ENCODE results near the gene MBNL2. TPM values are rescaled to one million over a fixed set of nuclear protein-coding genes. Genes with fewer than 3 reads are reported as not detected.
A peak's percentile ranks its signal among the peaks of the same experiment; 100 is the strongest.

The MBNL2 gene
- total and polyA plus RNA-seq, 2 of the 13 experiments (the other 11 are each of a cell fraction or from before 2014, with no cell fraction given) = 30.8 to 59.0 TPM

- DNase-seq (ENCODE audit: low spot score) (no peak), FAIRE-seq (no peak), ATAC-seq (no peak)
- Histone ChIP-seq H3K9me3 (ENCODE audit: low read length) (no peaks in the 10 kb centered on the region), H3K36me3 (replicated peaks in 1 of 2; ENCODE audit: control insufficient read depth in 1 of 2, insufficient read depth in 2 of 2, low read length in 2 of 2) (peaks cover 3 to 30% of the 10 kb centered on the region in 2 experiments), H3K4me3 (replicated peaks in 1 of 3; ENCODE audit: insufficient read depth in 1 of 3, low read depth in 2 of 3, low read length in 3 of 3) (no peak overlapping the region), H2AFZ (ENCODE audit: low read length) (no peak overlapping the region), H3K9ac (ENCODE audit: insufficient read depth, low read depth, low read length) (no peak overlapping the region), H3K27ac (ENCODE audit: extremely low read length, insufficient read depth, low read length) (no peak overlapping the region), H3K79me2 (ENCODE audit: insufficient read depth, low read length) (peaks cover 97% of the 10 kb centered on the region), H3K4me1 (ENCODE audit: insufficient read depth, low read length) (peaks cover 78% of the 10 kb centered on the region), H4K20me1 (ENCODE audit: insufficient read depth, low read length) (peaks cover 95% of the 10 kb centered on the region), H3K4me2 (ENCODE audit: low read depth, low read length) (peak overlapping the region; percentile 26; the same call in 1 of the 2 replicates), H3K27me3 (ENCODE audit: control insufficient read depth in 1 of 2, insufficient read depth in 2 of 2, low read length in 2 of 2) (no peaks in the 10 kb centered on the region; a peak in 1 of 5 replicates)
- CTCF ChIA-PET (ENCODE audit: low intra/inter-chr PET ratio, low total read pairs) = no interaction called here
- no TSS peak for BruUV-seq (replicated peaks)
- POLR2A ChIA-PET = no interaction called here
- TF ChIP-seq CEBPB (IDR thresholded peaks at IDR 0.05; ENCODE audit: borderline replicate concordance, low read depth, low read length) (peak; percentile 58; the same call in 1 of the 2 replicates), GABPB1 (CRISPR knock-in tag; IDR thresholded peaks at IDR 0.05) (no peak)
- WGBS (ENCODE audit: low lambda C conversion rate) = 95% methylated on average over 3 of the region's 3 CpGs
- in situ Hi-C loops (cut with HindIII; ENCODE audit: extremely low pct_ligation_motif_present, low pct_unique_long_range_greater_than_20kb) (loop anchor here (10.0 kb wide), 1 partner anchor 116 kb away; no protein-coding TSS in a partner anchor), intact Hi-C loops (cut with micrococcal nuclease; ENCODE audit: unreplicated experiment) (loop anchor here (10.0 kb wide), 1 partner anchor 206 kb away; the partner anchor contains the start of gene RAP2A)
These were observed 6.9 kb downstream of the MBNL2 start for GRCh38 chr13:97228850-97229521.

GRCh38 chr13:97229699-97230098 lies 7.6 kb downstream of the MBNL2 start:
- WGBS (ENCODE audit: low lambda C conversion rate) = 97% methylated on average over 3 of the region's 3 CpGs
- H2AFZ ChIP-seq (ENCODE audit: low read length) = no peak overlapping the region
- H3K4me2 ChIP-seq (ENCODE audit: low read depth, low read length) = peak overlapping the region; percentile 5; the same call in 1 of the 2 replicates
- DNase-seq (ENCODE audit: low spot score) (no peak), ATAC-seq (no peak), FAIRE-seq (no peak)
- ChIA-PET POLR2A (no interaction called here), CTCF (ENCODE audit: low intra/inter-chr PET ratio, low total read pairs) (no interaction called here)
- H3K9ac ChIP-seq (ENCODE audit: insufficient read depth, low read depth, low read length) = no peak overlapping the region
- no TSS peak for BruUV-seq (replicated peaks)
- H3K4me3 ChIP-seq (replicated peaks in 1 of 3; ENCODE audit: insufficient read depth in 1 of 3, low read depth in 2 of 3, low read length in 3 of 3) = no peak overlapping the region
- H3K36me3 ChIP-seq (replicated peaks in 1 of 2; ENCODE audit: control insufficient read depth in 1 of 2, insufficient read depth in 2 of 2, low read length in 2 of 2) = peaks cover 4 to 35% of the 10 kb centered on the region in 2 experiments
- intact Hi-C loops (cut with micrococcal nuclease; ENCODE audit: unreplicated experiment) (loop anchor here (10.0 kb wide), 1 partner anchor 205 kb away; the partner anchor contains the start of gene RAP2A), in situ Hi-C loops (cut with HindIII; ENCODE audit: extremely low pct_ligation_motif_present, low pct_unique_long_range_greater_than_20kb) (loop anchor here (10.0 kb wide), 1 partner anchor 115 kb away; no protein-coding TSS in a partner anchor)
- no peak overlapping the region for H3K27ac ChIP-seq (ENCODE audit: extremely low read length, insufficient read depth, low read length)
- no peaks in the 10 kb centered on the region for H3K9me3 ChIP-seq (ENCODE audit: low read length)
- no peaks in the 10 kb centered on the region; a peak in 1 of 5 replicates for H3K27me3 ChIP-seq (ENCODE audit: control insufficient read depth in 1 of 2, insufficient read depth in 2 of 2, low read length in 2 of 2)
- H3K79me2 ChIP-seq (ENCODE audit: insufficient read depth, low read length) = peaks cover 97% of the 10 kb centered on the region
- H3K4me1 ChIP-seq (ENCODE audit: insufficient read depth, low read length) = peaks cover 85% of the 10 kb centered on the region
- peaks cover 96% of the 10 kb centered on the region for H4K20me1 ChIP-seq (ENCODE audit: insufficient read depth, low read length)
- TF ChIP-seq ATF7 (IDR thresholded peaks at IDR 0.05) (peak; percentile 21; the same call in 1 of the 2 replicates), ATF7 (CRISPR knock-in tag; IDR thresholded peaks at IDR 0.05) (no peak), HNF1A (IDR thresholded peaks at IDR 0.05; ENCODE audit: low read depth) (no peak), HNF1A (CRISPR knock-in tag; IDR thresholded peaks at IDR 0.05; ENCODE audit: borderline replicate concordance) (no peak), ETS1 (CRISPR knock-in tag; IDR thresholded peaks at IDR 0.05) (no peak), SP140L (CRISPR knock-in tag; IDR thresholded peaks at IDR 0.05; ENCODE audit: borderline replicate concordance) (no peak), NR2F1 (CRISPR knock-in tag; IDR thresholded peaks at IDR 0.05) (0 out of 4 replicates have a peak, but pooled peaks of 1 of the 2 experiments have one; percentile 17), NR2C2 (CRISPR knock-in tag; IDR thresholded peaks at IDR 0.05; ENCODE audit: borderline replicate concordance) (0 out of 2 replicates have a peak, but pooled peaks have one; percentile 43), CEBPB (IDR thresholded peaks at IDR 0.05; ENCODE audit: borderline replicate concordance, low read depth, low read length) (peak; percentile 61; the same call in 1 of the 2 replicates), ZNF589 (CRISPR knock-in tag; conservative IDR thresholded peaks at IDR 0.05) (no peak)
